ENCODE data around the gene BAD.

Gene BAD

GRCh38 chr11:64296236-64296635 lies 11.8 kb upstream of the BAD start:
- no peak for DNase-seq (ENCODE audit: low spot score)

DNA sequence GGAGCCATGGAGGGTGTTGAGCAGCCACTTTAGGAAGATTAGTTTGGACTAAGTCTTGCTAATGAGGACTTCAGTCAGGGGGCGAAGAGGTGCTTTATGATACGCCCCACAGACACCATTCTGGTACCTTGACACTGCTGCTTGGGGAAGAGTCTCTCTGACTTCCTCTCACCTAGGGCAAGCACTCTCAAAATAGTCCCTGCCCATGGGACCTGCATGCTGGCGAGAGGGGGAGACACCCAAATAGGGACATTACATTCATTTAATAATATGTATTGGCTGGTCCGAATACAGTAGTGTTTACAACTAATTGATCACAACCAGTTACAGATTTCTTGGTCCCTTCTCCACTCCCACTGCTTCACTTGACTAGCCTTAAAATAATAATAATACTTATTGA lies 11.3 kb upstream of the BAD start:
- no peak for DNase-seq (ENCODE audit: low spot score)

DNA sequence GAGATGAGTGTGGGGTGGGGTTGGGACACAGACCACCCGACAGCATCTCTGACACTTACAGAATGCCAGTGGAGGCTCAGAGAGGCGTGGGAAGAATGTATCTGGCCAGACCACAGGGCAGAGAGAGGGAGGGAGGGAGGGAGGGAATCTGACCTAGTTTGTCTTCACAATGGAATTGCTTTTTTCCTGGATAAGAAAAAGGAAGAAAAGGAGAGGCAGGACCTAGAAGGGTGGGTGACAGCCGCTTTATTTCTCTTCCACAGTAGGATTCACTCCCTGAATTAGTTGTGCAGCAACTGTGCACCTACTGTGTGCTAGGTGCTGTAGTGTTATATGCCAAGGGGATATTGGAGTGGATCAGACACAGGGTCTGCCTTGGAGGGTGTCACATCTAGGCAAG lies 10.3 kb upstream of the BAD start:
- no peak for DNase-seq (ENCODE audit: low spot score)

DNA sequence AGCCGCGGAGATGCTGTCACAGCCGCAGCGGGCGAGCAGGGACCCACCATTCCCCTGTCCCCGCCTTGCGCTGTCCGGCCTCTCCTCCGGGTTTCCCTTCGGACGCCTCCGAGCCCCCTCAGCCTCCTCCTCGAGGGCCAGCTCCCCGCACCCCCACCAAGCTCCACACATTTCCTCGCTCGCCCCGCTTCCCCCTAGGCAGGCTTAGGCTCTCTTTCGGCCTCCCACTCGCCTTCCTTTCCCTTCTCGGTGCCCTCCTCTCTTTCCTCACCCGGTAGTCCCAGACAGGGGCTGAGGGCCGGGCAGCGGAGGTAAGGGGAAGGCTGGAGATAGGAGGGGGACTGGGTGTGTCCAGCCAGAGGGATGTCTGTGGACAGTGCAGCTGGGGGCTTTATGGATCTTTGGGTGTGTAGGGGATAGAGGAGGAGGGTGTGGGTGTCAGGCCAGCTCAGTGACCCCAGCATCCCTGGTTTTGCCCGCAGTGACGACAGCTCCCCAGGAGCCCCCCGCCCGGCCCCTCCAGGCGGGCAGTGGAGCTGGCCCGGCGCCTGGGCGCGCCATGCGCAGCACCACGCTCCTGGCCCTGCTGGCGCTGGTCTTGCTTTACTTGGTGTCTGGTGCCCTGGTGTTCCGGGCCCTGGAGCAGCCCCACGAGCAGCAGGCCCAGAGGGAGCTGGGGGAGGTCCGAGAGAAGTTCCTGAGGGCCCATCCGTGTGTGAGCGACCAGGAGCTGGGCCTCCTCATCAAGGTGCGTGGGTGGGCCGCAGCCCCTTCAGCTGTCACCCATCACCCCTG lies 8.2 kb upstream of the BAD start:
- DNase-seq (ENCODE audit: low spot score): no peak

DNA sequence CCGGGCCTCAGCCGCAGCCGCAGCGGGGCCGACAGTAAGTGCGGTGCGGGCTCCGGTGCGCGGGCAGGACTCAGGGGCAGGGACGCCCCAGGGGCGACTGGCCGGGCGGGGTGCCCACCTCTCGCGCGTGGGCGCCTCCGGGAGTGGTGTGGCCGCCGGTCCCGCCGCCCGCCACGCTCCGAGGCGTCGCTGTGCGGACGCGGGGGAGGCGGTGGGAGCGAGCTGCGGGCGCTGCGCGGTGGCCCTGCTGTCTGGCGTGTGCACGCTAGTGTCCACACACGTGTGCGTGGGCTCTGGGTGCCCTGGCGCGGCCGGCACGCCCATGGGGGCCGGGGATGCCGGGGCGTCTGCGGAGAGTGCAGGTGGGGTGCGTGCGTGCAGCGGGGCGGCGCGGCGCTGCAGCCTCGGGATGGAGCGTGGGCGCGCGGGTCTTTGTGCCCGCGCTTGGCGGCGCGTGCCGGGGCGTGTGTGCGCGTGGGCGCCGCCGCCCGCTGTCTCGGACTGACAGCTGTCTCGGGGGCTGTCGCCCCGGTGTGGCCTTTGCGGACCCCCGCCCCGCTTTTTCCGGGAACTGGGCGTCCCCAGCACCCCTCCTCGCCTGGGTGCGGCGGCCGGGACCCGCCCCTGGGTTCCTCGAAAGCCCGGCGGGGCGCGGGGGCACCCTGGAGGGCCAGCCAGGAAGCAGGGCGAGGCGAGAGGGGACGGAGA lies 7.4 kb upstream of the BAD start:
- no peak for DNase-seq (ENCODE audit: low spot score)

DNA sequence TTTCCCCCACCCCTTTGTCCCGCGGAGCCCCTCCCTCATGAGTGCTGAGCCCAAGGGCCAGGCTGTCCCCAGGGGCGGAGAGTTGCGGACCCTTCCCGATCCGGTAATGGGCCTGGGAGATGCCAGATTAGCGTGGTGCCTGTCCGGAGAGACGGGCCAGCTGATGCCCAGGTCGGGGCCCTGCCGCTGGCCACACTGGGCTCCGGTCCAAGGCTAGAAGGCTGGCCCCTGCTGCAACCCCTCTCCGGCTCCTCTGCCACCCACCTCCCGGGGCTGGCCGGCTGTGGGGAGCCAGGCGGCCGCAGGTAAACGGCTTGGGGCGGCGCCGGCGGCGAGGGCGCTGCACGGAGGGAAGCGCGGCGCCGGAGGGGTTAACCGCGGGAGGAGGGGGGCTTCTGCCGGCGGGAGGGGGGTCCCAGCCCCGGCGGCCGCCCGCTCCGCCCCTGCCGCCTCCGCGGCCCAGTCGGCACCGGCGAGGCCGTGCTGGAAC lies 6.8 kb upstream of the BAD start, which contains the start of gene KCNK4:
Gene KCNK4 (plus strand): TSS at position 41 of the 490 bp plus-strand sequence. CDS start 1,717 bp downstream, outside the sequence.
- DNase-seq (ENCODE audit: low spot score): no peak

DNA sequence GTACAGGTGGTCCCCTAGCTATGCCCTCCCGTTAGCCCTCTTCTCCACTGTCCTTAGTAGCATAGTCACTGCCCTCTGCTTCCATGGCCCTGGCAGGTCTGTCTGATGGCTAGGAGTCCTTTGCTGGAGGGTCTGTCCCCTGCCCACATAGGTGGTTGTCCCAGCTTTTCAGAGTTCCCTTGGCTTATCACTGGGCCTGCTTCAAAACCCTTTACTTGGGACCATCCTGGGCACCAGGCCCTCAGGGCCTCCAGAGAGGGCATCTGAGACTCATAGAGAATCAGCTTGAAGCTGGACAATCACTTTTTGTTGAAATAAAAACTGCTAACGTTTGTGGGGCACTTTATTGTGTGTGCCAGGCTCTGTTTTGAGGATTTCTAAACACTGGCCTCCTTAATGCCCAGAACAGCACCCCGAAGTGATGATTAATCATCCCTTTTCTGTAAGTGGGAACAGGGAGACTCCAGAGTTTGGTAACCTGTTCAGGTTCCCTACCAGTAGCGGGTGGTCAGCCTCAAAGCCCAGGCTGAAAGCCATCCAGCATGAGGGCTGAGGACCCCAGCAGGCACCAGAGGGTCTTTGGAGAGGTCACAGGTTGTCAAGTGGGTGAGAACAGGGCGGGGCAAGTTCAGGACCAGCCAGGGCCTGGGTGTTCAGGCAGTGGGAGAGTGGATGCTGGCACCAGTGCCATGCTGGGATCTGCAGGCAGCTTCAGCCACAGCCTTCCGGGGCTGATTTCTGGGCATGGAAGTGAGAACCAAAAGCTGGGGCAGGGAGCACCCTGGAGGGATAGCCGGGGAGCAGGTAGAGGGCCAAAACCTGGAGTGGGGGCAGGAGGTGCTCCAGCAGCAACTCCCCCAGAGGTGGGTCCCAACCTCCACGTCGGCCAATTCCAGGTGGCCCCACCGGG lies 6.1 kb upstream of the BAD start:
- DNase-seq (ENCODE audit: low spot score): no peak

DNA sequence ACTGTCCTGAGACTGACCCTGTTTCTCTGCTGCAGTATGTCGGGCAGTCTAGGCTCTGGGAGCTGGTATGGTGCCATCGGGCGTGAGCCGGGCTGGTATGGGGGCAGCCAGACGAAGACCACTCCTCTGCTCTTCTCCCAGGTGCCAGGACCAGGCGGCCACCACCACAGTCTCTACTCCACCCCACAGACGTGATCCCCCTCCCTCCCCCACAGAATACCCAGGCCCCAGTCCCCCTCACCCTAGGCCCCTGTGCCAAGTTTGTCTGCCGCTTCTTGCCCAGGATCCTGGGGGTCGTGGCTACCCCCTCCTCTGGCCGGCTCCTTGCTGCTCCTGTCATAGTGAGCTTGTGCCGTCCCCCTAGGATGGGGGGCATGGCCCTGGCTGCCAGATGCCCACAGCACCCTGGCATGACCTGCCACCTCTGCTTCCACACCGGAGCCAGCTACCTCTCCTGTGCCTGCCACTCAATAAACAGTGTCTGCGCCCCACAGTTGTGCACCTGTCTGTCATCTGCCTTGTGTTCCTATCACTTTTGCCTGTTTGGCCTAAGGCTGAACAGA lies 4.6 kb upstream of the BAD start:
- no peak for DNase-seq (ENCODE audit: low spot score)

- DNase-seq (ENCODE audit: low spot score): no peak
Observed at GRCh38 chr11:64288353-64288750, 3.9 kb upstream of the BAD start.

DNA sequence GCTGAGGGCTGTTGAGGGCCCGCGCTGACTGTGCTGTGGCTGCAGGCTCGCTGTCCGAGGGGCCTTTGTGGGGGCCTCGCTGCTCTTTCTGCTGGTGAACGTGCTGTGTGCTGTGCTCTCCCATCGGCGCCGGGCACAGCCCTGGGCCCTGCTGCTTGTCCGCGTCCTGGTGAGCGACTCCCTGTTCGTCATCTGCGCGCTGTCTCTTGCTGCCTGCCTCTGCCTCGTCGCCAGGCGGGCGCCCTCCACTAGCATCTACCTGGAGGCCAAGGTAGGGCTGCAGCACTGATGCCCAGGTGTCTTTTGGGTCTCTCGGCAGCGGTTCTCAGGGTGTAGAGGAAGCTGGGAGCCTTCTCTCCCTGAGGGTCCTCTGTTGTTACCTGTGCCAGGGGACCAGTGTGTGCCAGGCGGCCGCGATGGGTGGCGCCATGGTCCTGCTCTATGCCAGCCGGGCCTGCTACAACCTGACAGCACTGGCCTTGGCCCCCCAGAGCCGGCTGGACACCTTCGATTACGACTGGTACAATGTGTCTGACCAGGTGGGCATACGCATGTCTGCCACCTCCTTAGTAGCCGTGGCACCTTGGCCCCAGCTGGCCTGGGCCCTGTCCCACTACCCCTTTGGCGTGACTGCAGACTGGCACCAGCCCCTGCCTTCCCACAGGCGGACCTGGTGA lies 3.3 kb upstream of the BAD start:
- DNase-seq (ENCODE audit: low spot score): no peak

DNA sequence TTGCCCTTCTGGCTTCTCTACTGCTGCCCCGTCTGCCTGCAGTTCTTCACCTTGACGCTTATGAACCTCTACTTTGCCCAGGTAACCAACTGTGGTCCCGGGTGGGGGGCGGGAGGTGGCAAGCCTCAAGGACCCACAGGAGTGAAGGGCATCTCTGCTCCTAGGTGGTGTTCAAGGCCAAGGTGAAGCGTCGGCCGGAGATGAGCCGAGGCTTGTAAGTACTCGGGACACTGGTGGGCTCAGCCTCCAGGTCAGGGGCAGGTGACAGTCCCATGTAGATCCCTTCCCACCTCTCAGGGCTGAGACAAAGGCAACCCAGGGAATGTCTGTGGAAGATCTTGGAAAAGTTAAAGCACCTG lies 2.3 kb upstream of the BAD start:
- DNase-seq (ENCODE audit: low spot score): no peak

- peak; percentile 35 for DNase-seq (ENCODE audit: low spot score)
Observed at GRCh38 chr11:64285885-64286800, 1.7 kb upstream of the BAD start.

DNA sequence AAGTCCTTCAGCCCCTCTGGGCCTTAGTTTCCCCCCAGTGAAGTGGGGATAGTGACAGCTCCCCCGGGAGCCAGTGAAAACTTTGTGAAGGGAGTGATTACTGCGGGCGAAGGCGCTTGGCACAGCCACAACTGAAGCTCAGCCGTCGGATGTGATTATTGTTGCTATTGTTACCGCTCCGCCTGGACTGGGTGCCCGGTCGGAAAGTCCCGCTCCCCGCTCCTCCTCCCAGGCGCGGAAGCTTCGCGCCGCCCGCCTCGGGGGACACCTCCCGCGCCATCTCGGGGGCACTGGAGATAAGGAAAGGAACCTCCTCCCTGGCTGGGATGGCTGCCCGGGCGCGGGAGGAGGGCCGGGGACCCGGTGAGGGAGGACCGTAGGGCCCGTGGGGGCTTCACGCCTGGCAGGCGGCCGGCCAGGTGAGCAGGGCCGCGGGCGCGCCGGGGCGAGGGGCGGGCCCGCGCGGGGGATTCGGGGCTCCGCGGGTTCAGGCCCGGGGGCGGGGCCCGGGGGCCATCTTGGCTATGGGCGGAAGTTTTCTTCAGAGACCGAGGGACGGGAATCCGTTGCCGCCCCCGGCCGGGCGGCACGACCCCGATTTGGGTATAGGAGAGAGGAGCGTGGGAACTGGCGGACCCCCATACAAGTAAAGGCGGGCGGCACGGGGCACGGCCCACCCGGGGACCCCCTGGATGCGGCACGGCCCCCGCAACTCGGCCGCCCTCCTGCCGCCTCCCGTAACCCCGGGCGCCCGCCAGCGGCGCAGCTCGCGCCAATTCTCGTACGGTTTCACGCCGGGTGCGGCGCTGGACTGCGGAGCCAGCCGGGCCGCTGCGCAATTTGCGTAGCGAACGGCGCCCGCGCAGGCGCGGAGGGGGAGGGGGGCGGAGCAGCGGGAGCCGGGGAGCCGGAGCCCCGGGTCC lies 758 bp upstream of the BAD start, which contains the start of gene GPR137:
Gene GPR137 (plus strand): TSS at position 887 of the 923 bp plus-strand sequence. CDS start 677 bp downstream, outside the sequence.
- DNase-seq (ENCODE audit: low spot score): peak; percentile 86

- no peak for DNase-seq (ENCODE audit: low spot score)
Observed at GRCh38 chr11:64283092-64283491, 1.4 kb downstream of the BAD start.

DNA sequence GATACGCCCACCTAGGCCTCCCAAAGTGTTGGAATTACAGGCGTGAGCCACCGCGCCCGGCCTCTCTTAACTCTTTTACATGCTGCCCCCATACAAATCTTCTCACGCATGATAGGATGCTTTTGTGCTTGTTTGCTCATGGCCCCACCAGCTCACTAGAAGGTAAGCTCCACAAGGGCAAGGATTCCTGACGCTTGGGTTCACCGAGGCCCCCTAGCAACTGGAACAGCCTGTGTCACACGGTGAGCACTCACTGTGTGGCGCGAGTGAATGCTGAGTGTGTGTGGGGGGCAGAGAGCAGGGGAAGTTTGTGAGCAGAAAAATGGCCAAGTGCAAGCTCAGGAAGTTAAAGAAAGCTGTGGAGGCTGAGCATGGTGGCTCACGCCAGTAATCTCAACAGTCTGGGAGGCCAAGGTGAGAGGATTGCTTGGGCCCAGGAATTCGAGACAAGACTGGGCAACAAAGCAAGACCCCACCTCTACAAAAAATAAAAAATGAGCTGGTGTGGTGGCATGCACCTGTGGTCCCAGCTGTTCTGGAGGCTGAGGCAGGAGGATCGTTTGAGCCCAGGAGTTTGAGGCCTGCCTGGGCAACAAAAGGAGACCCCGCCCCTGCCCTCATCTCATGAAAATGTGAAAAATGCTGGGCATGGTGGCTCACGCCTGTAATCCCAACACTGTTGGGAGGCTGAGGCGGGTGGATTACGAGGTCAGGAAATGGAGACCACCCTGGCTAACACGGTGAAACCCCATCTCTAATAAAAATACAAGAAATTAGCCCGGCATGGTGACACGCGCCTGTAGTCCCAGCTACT lies 2.3 kb downstream of the BAD start:
- no peak for DNase-seq (ENCODE audit: low spot score)

- DNase-seq (ENCODE audit: low spot score): no peak
Observed at GRCh38 chr11:64278576-64279190, 5.8 kb downstream of the BAD start.

DNA sequence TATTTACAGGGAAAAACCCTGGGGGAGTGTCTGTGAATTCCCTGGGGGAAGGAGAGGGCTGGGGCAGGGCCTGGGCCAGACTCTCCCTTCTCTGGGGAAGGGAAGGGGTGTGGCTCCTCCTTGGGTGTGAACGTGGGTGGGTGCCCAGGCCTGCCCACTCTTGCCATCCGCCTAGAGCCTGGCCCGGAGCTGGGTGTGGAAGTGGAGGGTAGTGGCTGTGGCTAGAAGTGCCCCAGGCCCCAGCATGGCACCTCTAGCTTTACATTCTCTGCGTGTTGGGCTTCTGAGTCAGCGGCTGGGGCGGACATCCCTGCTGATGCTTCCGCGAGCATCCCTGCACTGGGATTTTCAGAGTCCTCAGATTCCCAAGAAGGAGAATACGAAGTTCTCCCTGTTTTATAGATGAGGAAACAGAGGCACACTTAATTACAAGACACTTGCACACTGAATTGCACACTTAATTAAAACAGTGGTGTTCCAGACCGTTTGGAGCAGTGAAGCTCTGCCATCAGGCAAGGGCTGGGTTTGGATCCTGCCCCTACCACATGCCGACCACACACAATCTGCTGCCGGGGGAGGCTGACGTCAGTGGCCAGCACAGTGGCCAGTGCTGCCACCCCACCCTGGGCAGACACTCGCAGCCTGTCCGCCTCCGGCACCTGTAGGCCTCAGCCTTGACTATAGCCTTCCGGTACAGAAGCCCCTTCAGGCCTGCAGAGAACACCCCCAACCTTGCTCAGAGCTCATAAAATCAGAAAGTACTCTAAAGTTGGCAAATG lies 7.6 kb downstream of the BAD start:
- DNase-seq (ENCODE audit: low spot score): no peak

All from activated CD4-positive, alpha-beta T cell treated with anti-CD3 and anti-CD28 coated beads, Interleukin-2, Interleukin-4, amounts not matched to agents 100 ng/mL and 50 ng/mL, durations not matched to agents 16 hours and 8 hours (primary cell).